ENCODE data around the gene RAB33A. TPM values are rescaled to one million over a fixed set of nuclear protein-coding genes. Genes with fewer than 3 reads are reported as not detected.
A peak's percentile ranks its signal among the peaks of the same experiment; 100 is the strongest.

Gene RAB33A
- total RNA-seq, 1 donor from 2014 or later = 4.4 TPM

GRCh38 chrX:130174045-130174704 is 2.4 kb downstream of the RAB33A start:
- Histone ChIP-seq H3K27me3 (peaks cover 17% of the 10 kb centered on the region), H4K20me1 (ENCODE audit: low read depth) (no peaks in the 10 kb centered on the region), H3K9ac (no peak overlapping the region), H3F3A (ENCODE audit: low read depth) (no peaks in the 10 kb centered on the region), H3K4me1 (peaks cover 10% of the 10 kb centered on the region), H3K9me3 (ENCODE audit: low read depth) (no peaks in the 10 kb centered on the region), H3K36me3 (no peaks in the 10 kb centered on the region), H3K4me3 (no peak overlapping the region), H3K27ac (no peak overlapping the region), H2AFZ (replicated peaks) (no peak overlapping the region), H3K79me2 (ENCODE audit: low read depth) (no peaks in the 10 kb centered on the region), H3K4me2 (no peak overlapping the region)
- no peak overlapping the region for H3K4me3 Mint-ChIP-seq
- H3K36me3 Mint-ChIP-seq = peaks cover 2% of the 10 kb centered on the region
- peaks cover 2% of the 10 kb centered on the region for H3K27me3 Mint-ChIP-seq (ENCODE audit: insufficient read depth, low read depth)
- H3K9me3 Mint-ChIP-seq = no peaks in the 10 kb centered on the region
- no peak for DNase-seq (ENCODE audit: low spot score)
- H3K27ac Mint-ChIP-seq = peak overlapping the region; percentile 61
- peaks cover 43% of the 10 kb centered on the region for H3K4me1 Mint-ChIP-seq
- TF ChIP-seq EZH2phosphoT487 (IDR thresholded peaks at IDR 0.05) (no peak), EZH2 (IDR thresholded peaks at IDR 0.05) (no peak)
- TF ChIP-seq, protein P1, sequence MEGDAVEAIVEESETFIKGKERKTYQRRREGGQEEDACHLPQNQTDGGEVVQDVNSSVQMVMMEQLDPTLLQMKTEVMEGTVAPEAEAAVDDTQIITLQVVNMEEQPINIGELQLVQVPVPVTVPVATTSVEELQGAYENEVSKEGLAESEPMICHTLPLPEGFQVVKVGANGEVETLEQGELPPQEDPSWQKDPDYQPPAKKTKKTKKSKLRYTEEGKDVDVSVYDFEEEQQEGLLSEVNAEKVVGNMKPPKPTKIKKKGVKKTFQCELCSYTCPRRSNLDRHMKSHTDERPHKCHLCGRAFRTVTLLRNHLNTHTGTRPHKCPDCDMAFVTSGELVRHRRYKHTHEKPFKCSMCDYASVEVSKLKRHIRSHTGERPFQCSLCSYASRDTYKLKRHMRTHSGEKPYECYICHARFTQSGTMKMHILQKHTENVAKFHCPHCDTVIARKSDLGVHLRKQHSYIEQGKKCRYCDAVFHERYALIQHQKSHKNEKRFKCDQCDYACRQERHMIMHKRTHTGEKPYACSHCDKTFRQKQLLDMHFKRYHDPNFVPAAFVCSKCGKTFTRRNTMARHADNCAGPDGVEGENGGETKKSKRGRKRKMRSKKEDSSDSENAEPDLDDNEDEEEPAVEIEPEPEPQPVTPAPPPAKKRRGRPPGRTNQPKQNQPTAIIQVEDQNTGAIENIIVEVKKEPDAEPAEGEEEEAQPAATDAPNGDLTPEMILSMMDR (IDR thresholded peaks at IDR 0.05) = no peak

- no peaks in the 10 kb centered on the region for H3K9me3 Mint-ChIP-seq
- peaks cover 2% of the 10 kb centered on the region for H3K27me3 Mint-ChIP-seq (ENCODE audit: insufficient read depth, low read depth)
- no peak overlapping the region for H3K4me3 Mint-ChIP-seq
- peaks cover 43% of the 10 kb centered on the region for H3K4me1 Mint-ChIP-seq
- H3K4me3 ChIP-seq = no peak overlapping the region
- no peak overlapping the region for H3K9ac ChIP-seq
- peaks cover 10% of the 10 kb centered on the region for H3K4me1 ChIP-seq
- H3K36me3 ChIP-seq = no peaks in the 10 kb centered on the region
- TF ChIP-seq EZH2 (IDR thresholded peaks at IDR 0.05) (no peak), EZH2phosphoT487 (IDR thresholded peaks at IDR 0.05) (no peak)
- TF ChIP-seq, protein P1 (IDR thresholded peaks at IDR 0.05) = no peak
- no peak overlapping the region for H2AFZ ChIP-seq (replicated peaks)
- H3K4me2 ChIP-seq = no peak overlapping the region
- no peaks in the 10 kb centered on the region for H3K9me3 ChIP-seq (ENCODE audit: low read depth)
- no peak overlapping the region for H3K27ac ChIP-seq
- H3K27ac Mint-ChIP-seq = no peak overlapping the region
- no peaks in the 10 kb centered on the region for H4K20me1 ChIP-seq (ENCODE audit: low read depth)
- DNase-seq (ENCODE audit: low spot score) = no peak
- H3K36me3 Mint-ChIP-seq = peaks cover 2% of the 10 kb centered on the region
- no peaks in the 10 kb centered on the region for H3F3A ChIP-seq (ENCODE audit: low read depth)
- no peaks in the 10 kb centered on the region for H3K79me2 ChIP-seq (ENCODE audit: low read depth)
- H3K27me3 ChIP-seq = peaks cover 17% of the 10 kb centered on the region
Observed at GRCh38 chrX:130174937-130175336, 3.2 kb downstream of the RAB33A start.

DNA sequence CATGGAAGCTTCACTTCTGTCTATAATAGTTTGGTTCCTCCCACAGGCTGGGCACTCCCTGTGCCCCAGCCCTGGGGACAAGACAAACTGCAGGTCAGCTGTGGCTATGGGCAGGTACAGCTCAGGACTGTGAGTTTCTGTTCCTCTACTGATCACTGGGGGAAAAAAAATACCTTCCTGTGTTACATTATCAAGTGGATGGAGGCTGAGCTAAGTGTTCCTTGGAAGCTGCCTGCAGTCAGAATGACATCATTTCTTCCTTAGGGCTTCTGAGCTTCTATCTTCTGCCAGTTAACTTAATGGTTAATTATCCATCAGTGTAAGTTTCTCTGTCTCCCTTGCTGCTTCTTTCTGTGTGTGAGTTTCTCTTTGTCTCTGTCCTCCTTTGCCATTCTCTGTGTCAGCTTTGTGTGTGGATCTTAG is 4.6 kb downstream of the RAB33A start:
- H3K9me3 Mint-ChIP-seq = no peaks in the 10 kb centered on the region
- Histone ChIP-seq H3K9me3 (ENCODE audit: low read depth) (no peaks in the 10 kb centered on the region), H3K79me2 (ENCODE audit: low read depth) (no peaks in the 10 kb centered on the region), H3K27ac (no peak overlapping the region), H3F3A (ENCODE audit: low read depth) (no peaks in the 10 kb centered on the region), H3K36me3 (no peaks in the 10 kb centered on the region), H3K4me1 (peaks cover 5% of the 10 kb centered on the region), H3K27me3 (peaks cover 17% of the 10 kb centered on the region), H2AFZ (replicated peaks) (no peak overlapping the region), H3K4me3 (no peak overlapping the region), H3K4me2 (no peak overlapping the region), H4K20me1 (ENCODE audit: low read depth) (no peaks in the 10 kb centered on the region), H3K9ac (no peak overlapping the region)
- H3K4me3 Mint-ChIP-seq = no peak overlapping the region
- peaks cover 32% of the 10 kb centered on the region for H3K4me1 Mint-ChIP-seq
- H3K27me3 Mint-ChIP-seq (ENCODE audit: insufficient read depth, low read depth) = peaks cover 2% of the 10 kb centered on the region
- H3K27ac Mint-ChIP-seq = peak overlapping the region; percentile 58
- TF ChIP-seq, protein P1 (IDR thresholded peaks at IDR 0.05) = no peak
- TF ChIP-seq EZH2phosphoT487 (IDR thresholded peaks at IDR 0.05) = no peak
- no peak for TF ChIP-seq EZH2 (IDR thresholded peaks at IDR 0.05)
- DNase-seq (ENCODE audit: low spot score) = no peak
- peaks cover 2% of the 10 kb centered on the region for H3K36me3 Mint-ChIP-seq
